BE2C (cell line): Measurements from ENCODE around the gene GUCY1A1. TPM values are rescaled to one million over a fixed set of nuclear protein-coding genes. Genes with fewer than 3 reads are reported as not detected.

Source experiments
- DNase-seq: peaks from one replicate; pipeline ENCODE4 v3.0.0-alpha.2; 2020
- H3K27me3 ChIP-seq: fragments of 250-450 bp; sonication (Bioruptor Pico); 2 replicates; pipeline ENCODE4 v1.5.1; 2020; ENCODE audit warnings: mild to moderate bottlenecking
- H3K36me3 ChIP-seq: fragments of 250-450 bp; sonication (Bioruptor Pico); 2 replicates; pipeline ENCODE4 v1.5.1; 2020; ENCODE audit warnings: mild to moderate bottlenecking
- H3K4me1 ChIP-seq: fragments of 250-450 bp; sonication (Bioruptor Pico); 2 replicates; pipeline ENCODE4 v1.5.1; 2020
- H3K4me3 ChIP-seq: 2 replicates; pipeline ENCODE4 v1.5.1; 2011; ENCODE audit warnings: low read depth, low read length
- H3K9me3 ChIP-seq: fragments of 250-450 bp; sonication (Bioruptor Pico); 2 replicates; pipeline ENCODE4 v1.5.1; 2020
- polyA plus RNA-seq: library from polyadenylated mRNA; unstranded; fragments of >200 nt; gene quantifications from one replicate; pipeline ENCODE4 v1.2.1, GENCODE V29; 2012; ENCODE audit warnings: low read depth, missing spikeins; ENCODE audit not compliant: insufficient read length, insufficient read depth
- TF ChIP-seq, protein P1 (sequence below): IDR thresholded peaks from 2 replicates; pipeline ENCODE4 v1.5.1; 2012; ENCODE audit warnings: mild to moderate bottlenecking, low read depth, low read length

Gene GUCY1A1, protein sequence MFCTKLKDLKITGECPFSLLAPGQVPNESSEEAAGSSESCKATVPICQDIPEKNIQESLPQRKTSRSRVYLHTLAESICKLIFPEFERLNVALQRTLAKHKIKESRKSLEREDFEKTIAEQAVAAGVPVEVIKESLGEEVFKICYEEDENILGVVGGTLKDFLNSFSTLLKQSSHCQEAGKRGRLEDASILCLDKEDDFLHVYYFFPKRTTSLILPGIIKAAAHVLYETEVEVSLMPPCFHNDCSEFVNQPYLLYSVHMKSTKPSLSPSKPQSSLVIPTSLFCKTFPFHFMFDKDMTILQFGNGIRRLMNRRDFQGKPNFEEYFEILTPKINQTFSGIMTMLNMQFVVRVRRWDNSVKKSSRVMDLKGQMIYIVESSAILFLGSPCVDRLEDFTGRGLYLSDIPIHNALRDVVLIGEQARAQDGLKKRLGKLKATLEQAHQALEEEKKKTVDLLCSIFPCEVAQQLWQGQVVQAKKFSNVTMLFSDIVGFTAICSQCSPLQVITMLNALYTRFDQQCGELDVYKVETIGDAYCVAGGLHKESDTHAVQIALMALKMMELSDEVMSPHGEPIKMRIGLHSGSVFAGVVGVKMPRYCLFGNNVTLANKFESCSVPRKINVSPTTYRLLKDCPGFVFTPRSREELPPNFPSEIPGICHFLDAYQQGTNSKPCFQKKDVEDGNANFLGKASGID
- 16.9 TPM for polyA plus RNA-seq

DNA sequence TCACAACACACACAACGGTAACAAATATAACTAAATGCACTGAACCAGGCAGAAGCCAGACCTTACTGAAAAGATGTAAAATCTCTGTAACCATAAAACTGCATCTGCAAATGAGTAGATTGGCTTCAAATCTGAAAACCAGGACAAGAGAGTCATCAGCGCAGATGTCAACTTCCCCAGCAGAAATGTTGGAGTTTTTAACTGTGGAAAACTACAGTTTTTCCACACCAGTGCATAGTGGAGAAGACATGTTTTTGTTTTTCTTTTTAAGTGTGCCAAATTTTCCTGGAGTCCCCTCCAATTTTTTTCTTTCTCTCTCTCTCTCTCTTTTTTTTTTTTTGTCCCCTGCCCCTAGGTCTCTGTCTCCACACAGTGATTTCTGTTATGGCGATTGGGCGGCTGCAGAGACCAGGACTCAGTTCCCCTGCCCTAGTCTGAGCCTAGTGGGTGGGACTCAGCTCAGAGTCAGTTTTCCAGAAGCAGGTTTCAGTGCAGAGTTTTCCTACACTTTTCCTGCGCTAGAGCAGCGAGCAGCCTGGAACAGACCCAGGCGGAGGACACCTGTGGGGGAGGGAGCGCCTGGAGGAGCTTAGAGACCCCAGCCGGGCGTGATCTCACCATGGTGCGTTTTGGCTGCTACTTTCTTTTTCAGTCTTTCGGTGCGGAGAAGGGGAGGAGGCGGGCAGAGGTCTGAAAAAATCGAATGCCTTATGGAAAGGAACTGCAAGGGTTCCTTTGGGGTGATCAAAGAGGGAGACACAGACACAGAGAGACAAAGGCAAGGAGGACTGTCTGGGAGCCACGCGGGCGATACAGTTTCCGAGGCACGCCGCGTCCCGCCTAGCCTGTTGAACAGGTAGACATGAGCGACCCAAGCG is at the start of gene GUCY1A1:
GUCY1A1 (plus strand) TSS at position 505 of the 878 bp plus-strand sequence. CDS start 30,020 bp downstream, outside the sequence.
- TF ChIP-seq, protein P1, sequence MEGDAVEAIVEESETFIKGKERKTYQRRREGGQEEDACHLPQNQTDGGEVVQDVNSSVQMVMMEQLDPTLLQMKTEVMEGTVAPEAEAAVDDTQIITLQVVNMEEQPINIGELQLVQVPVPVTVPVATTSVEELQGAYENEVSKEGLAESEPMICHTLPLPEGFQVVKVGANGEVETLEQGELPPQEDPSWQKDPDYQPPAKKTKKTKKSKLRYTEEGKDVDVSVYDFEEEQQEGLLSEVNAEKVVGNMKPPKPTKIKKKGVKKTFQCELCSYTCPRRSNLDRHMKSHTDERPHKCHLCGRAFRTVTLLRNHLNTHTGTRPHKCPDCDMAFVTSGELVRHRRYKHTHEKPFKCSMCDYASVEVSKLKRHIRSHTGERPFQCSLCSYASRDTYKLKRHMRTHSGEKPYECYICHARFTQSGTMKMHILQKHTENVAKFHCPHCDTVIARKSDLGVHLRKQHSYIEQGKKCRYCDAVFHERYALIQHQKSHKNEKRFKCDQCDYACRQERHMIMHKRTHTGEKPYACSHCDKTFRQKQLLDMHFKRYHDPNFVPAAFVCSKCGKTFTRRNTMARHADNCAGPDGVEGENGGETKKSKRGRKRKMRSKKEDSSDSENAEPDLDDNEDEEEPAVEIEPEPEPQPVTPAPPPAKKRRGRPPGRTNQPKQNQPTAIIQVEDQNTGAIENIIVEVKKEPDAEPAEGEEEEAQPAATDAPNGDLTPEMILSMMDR, result no peak
- H3K27me3 ChIP-seq, result no peaks in the 10 kb centered on the region
- peak; percentile 71 for DNase-seq

DNA sequence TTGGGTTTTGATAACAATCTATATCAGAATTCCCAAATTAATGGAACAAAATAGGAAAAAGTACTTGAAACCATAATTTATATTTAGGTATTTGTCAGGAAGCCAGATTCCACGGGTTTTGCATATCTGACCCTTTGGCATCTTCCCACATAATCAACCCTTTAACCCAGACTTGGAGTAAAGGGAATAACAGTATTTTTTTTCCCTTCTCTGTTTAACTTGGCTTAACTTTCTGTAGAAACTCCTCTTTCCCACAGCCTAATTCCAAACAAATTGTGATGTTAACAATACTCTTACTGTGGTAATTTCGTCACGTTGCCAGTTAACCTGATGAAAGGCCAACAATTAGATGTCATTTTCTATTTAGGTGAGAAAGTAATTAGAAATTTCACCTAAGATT is 49.4 kb upstream of the GUCY1A1 start:
- H3K36me3 ChIP-seq, result no peaks in the 10 kb centered on the region
- H3K27me3 ChIP-seq, result no peaks in the 10 kb centered on the region
- peaks cover 9% of the 10 kb centered on the region for H3K4me1 ChIP-seq
- no peak for DNase-seq
- H3K9me3 ChIP-seq, result no peaks in the 10 kb centered on the region
- TF ChIP-seq, protein P1, result no peak
- H3K4me3 ChIP-seq, result no peak overlapping the region

More for the DNA sequence above, at the start of gene GUCY1A1:
- Histone ChIP-seq H3K9me3 (no peaks in the 10 kb centered on the region), H3K36me3 (peaks cover 3% of the 10 kb centered on the region; the same call in 1 of the 2 replicates), H3K4me1 (peaks cover 8% of the 10 kb centered on the region; the same call in 1 of the 2 replicates), H3K4me3 (peak within 1 kb of the TSS; percentile 63)

DNA sequence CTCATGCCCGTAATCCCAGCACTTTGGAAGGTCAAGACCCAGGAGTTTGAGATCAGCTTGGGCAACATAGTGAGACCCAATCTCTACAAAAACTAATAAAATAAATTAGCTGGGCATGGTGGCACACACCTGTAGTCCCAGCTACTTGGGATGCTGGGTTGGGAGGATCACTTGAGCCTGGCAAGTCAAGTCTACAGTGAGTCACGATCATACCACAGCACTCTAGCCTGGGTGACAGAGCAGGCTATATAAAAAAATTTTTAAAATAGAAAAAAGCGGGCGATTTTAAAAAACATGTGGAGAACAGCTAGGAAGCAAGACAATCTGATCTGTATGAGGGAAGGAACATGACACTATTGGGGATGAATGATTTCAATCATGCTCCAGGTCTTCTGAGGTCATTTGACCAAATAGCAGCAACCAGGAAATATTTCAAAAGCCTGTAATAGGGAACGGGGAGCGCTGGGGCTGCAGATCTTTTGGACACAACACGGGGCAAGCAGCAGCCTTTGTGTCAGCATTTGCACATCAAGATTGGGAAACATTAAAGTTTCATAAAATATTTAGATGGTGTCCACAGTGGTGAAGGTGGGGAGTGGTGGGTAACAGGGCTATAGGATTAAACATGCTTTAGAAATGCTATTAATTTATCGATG is 48.3 kb upstream of the GUCY1A1 start:
- DNase-seq, result no peak
- Histone ChIP-seq H3K27me3 (no peaks in the 10 kb centered on the region), H3K36me3 (no peaks in the 10 kb centered on the region), H3K9me3 (no peaks in the 10 kb centered on the region), H3K4me1 (peaks cover 9% of the 10 kb centered on the region), H3K4me3 (no peak overlapping the region)
- TF ChIP-seq, protein P1, result no peak

DNA sequence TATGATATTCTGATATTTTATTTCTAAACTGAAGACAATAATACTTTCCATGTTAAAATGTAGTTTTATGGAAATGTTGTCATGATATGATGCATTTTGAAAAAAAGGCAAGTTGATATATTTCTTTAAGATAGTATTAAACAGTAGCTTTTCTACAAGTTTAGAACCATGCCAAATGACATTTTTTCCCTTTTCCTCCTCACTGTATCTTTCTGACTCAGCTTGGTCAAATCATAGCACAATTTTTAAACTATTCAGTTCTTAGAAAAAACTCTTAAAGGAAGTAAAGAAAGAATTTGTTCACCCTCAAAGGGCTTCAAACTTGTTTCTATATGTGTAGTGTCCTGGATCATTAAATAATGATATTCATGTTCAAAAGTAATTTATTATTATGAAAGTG is 46.0 kb upstream of the GUCY1A1 start:
- no peaks in the 10 kb centered on the region for H3K36me3 ChIP-seq
- H3K27me3 ChIP-seq, result no peaks in the 10 kb centered on the region
- peaks cover 6% of the 10 kb centered on the region for H3K4me1 ChIP-seq
- no peak overlapping the region for H3K4me3 ChIP-seq
- no peak for DNase-seq
- no peaks in the 10 kb centered on the region for H3K9me3 ChIP-seq
- TF ChIP-seq, protein P1, result no peak

DNA sequence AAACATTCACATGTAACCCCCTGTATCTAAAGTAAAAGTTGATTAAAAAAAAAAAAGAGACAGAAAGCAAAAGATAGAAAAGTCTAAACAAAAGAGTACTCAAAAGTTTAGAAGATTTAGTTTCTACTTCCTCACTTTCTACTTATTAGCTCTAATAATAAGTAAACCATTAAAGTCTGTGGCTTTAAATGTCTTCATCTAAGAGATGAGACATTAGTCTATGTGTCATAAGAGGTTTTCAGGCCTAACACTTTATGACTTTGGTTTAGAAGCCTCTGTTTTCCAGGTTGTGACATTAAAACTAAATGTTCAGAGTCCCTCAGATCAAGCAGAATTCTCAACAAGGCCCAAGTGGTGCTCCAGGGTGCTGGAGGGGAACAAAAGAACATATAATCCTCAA is 42.2 kb upstream of the GUCY1A1 start:
- TF ChIP-seq, protein P1, result no peak
- Histone ChIP-seq H3K36me3 (no peaks in the 10 kb centered on the region), H3K9me3 (no peaks in the 10 kb centered on the region), H3K27me3 (no peaks in the 10 kb centered on the region), H3K4me3 (no peak overlapping the region), H3K4me1 (peaks cover 6% of the 10 kb centered on the region)
- DNase-seq, result no peak
